Measurements from ENCODE around the gene GNS. TPM values are rescaled to one million over a fixed set of nuclear protein-coding genes. Genes with fewer than 3 reads are reported as not detected.

Gene GNS
- total RNA-seq, 1 donor from 2014 or later, result 47.0 TPM

- Mint-ChIP-seq H3K27me3 (ENCODE audit: low read depth) (no peaks in the 10 kb centered on the region), H3K4me3 (no peak overlapping the region), H3K36me3 (ENCODE audit: low read depth) (no peaks in the 10 kb centered on the region), H3K27ac (ENCODE audit: unreplicated experiment) (no peak overlapping the region), H3K4me1 (peaks cover 43% of the 10 kb centered on the region), H3K9me3 (no peaks in the 10 kb centered on the region)
- DNase-seq (ENCODE audit: low read depth, low spot score), result no peak
- TF ChIP-seq CTCF (conservative IDR thresholded peaks at IDR 0.05), result no peak
Measured at GRCh38 chr12:64667793-64668192, 91.4 kb downstream of the GNS start.

- no peak for DNase-seq (ENCODE audit: low read depth, low spot score)
- TF ChIP-seq CTCF (conservative IDR thresholded peaks at IDR 0.05), result no peak
- no peaks in the 10 kb centered on the region for H3K27me3 Mint-ChIP-seq (ENCODE audit: low read depth)
- no peak overlapping the region for H3K4me3 Mint-ChIP-seq
- H3K36me3 Mint-ChIP-seq (ENCODE audit: low read depth), result no peaks in the 10 kb centered on the region
- H3K4me1 Mint-ChIP-seq, result peaks cover 40% of the 10 kb centered on the region
- H3K27ac Mint-ChIP-seq (ENCODE audit: unreplicated experiment), result no peak overlapping the region
- no peaks in the 10 kb centered on the region for H3K9me3 Mint-ChIP-seq
Measured at GRCh38 chr12:64666054-64666914, 92.9 kb downstream of the GNS start.

- no peak for DNase-seq (ENCODE audit: low read depth, low spot score)
- H3K27me3 Mint-ChIP-seq (ENCODE audit: low read depth), result no peaks in the 10 kb centered on the region
Measured at GRCh38 chr12:64665514-64665913, 93.7 kb downstream of the GNS start.

More at GRCh38 chr12:64665514-64665913, 93.7 kb downstream of the GNS start:
- Mint-ChIP-seq H3K36me3 (ENCODE audit: low read depth) (no peaks in the 10 kb centered on the region), H3K27ac (ENCODE audit: unreplicated experiment) (no peak overlapping the region), H3K4me3 (no peak overlapping the region), H3K4me1 (peaks cover 40% of the 10 kb centered on the region), H3K9me3 (no peaks in the 10 kb centered on the region)
- TF ChIP-seq CTCF (conservative IDR thresholded peaks at IDR 0.05), result no peak

Other genes with a start within 250 kb of the GNS start
- 18.1 and 19.0 TPM in 2 replicates for gene RASSF3, start 148.9 kb downstream of the GNS start, total RNA-seq
- 2.0 and 2.6 TPM in 2 replicates for gene TBC1D30, start 65.2 kb upstream of the GNS start, total RNA-seq